LoVo (cell line): ENCODE data around the gene AIG1.
"Not testable (repeated sequence)": the region's sequence is repeated elsewhere in the genome, so short reads cannot be mapped to it uniquely, and the experiment has no call there.

Experiments
- DNase-seq: peaks from one replicate; pipeline ENCODE4 v3.0.0-alpha.2; 2016; ENCODE audit warnings: low spot score

The AIG1 gene

DNA sequence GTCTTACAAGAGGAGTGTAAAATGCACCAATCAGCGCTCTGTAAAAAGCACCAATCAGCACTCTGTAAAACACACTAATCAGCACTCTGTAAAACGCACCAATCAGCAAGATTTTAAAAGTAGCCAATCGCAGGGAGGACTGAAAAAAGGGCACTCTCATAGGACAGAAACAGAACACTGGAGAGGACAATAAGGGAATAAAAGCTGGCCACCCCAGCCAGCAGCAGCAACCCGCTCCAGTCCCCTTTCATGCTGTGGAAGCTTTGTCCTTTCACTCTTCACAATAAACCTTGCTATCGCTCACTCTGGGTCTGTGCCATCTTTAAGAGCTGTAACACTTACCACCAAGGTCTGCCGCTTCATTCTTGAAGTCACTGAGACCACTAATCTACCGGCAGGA lies 1.7 kb upstream of the AIG1 start:
- DNase-seq = peak; percentile 27

DNA sequence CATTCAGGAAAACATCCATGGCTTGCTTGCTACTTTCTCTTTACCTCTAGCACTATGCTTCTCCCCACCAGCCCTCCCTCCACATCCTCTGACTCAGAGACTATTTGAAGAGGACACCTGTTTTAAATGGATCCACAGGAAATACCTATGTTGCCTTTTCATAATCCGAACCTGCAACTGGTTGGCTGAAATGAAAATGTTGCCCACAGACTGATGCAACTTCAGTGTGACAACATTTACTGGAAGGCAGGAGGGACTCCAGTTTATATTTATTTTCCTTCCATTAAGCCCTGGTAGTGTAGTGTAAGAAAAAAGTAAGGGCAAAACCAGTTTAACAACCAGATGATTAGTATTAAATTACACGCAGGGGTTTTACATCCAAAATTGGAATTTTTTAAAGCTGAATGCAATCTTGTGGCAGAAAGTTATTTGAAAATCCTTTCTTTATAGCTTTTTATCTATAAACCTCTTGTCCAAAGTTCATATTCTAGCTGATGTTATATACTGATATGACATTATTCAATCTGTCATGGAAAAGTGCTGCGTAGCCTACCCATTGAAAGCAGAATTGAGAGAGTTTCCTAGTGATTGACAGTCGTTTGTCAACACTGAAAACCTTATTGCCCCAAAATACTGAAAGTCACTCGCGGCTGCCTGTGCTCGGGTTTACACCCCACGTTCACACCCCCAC lies 881 bp upstream of the AIG1 start:
- peak; percentile 76 for DNase-seq

GRCh38 chr6:143060354-143060805 lies 309 bp upstream of the AIG1 start:
- peak; percentile 88 for DNase-seq

DNA sequence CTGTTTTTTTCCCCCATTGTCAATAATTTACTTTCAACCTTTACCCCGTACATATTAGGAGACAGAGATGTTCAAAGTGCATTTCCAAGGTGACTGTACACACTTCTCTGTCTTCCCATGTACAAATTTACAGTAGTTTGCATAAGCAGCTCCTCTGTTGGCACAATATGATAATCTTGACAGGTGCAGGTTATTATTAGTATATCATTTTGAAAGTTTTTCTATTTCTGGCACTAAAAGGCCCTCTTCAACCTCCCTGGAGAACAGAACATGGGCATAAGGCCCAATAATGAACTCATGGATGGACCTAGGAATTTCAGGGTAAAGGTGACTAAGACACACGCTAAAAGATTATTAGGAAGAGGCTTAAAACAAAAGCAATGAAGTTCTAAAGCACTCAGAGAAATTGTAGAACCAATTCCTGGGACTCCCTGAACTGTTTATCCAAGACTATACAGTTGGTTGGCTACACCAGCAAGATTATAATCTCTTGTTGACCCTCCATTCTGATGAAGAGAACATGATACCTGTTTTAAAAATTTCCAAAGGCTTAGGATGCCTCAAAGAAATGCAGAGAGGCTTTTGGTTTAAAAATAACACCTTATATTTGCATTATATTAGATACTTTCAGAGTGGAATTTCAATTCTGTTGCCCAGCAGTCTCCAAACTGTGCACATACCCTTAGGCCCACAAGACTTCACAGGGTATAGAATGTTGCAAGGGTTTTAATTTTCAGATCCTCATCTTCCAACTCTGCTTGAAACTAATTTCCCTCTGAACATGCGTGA lies 1.1 kb downstream of the AIG1 start:
- no peak for DNase-seq

DNA sequence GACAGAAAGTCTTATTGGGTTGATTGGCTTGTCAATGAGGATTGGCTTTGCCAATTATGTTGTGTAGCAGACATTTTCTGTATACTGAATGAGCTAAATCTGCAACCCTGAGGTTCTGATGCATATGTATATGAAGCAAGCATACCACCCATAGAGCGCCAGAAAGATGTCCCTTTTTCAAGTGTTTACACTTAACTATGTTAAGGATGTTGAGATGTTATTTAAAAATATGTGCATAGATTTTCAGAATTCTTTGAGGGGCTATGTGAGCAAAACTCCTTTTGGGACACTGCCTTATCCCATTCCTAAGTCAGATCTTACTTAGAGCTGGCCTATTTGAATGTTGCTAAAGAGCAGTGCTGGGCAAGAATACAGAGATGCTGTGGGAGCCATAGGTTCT lies 1.9 kb downstream of the AIG1 start:
- no peak for DNase-seq

GRCh38 chr6:143063631-143064030 lies 2.9 kb downstream of the AIG1 start:
- no peak for DNase-seq

DNA sequence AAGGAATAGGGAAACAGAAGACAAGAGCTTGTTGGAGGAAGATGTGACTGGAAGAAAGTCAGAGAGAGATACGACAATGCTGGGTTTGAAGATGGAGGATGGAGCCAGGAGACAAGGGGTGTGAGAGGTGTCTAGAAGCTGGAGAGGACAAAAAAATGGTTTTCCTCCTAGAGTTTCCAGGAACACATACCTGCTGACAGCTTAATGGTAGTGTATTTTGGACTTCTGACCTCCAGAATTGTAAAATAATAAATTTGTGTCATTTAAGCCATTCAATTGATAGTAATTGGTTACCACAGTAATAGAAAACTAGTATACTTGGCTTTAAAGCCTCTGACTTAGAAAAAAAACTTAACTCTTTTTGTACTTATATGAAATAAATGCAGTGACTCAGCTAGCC lies 3.6 kb downstream of the AIG1 start:
- DNase-seq = no peak

DNA sequence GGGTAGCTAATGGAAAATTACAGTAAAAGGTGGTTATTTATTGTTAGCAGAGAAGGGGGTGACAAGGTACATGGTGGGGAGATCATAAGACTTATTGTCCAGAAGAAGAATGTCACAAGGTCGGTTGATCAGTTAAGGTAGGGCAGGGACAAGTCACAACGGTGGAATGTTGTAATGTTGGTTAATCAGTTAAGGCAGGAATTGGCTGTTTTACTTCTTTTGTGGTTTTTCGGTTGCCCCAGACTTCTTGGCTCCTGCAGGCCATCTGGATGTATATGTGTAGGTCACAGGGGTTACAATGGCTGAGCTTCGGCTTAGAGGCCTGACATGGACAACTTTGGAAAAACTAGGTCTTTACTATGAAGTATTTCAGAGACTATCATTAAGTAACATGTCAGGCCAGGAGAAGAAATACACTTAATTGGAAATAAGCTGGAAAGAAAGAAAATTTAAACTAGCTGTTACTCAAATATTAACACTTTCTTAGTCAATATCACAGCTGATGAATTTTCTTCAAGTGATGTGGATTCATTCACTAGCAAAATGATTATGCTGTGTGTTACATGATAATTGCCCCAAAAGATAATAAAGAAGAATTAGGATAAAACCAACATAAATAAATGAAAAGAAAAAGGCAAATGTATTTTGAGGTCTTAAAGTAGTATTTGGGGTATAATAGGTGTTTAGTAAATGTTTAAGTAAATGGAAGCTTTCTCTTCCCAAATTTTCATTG lies 4.4 kb downstream of the AIG1 start:
- DNase-seq = no peak

DNA sequence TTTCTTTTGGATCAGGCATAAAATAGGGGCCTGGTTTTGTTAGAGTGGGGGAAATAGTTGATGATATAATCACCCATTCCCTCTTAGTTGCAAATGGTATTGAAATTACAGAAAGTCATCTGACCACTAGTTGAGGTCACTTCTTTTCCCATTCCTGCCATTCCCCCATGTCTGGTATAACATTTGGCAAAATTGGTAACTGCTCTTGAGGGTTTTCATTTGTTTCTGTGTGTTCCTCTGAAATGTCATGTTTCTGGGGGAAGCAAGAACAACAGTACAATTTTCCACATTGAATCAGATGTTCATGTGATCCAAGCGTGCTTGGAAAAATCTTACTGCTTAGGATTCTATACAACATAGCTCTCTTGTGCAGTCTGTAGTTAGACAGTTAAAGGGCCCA lies 7.3 kb downstream of the AIG1 start:
- DNase-seq = no peak

GRCh38 chr6:143074101-143074500 lies 13.4 kb downstream of the AIG1 start:
- DNase-seq = no peak

DNA sequence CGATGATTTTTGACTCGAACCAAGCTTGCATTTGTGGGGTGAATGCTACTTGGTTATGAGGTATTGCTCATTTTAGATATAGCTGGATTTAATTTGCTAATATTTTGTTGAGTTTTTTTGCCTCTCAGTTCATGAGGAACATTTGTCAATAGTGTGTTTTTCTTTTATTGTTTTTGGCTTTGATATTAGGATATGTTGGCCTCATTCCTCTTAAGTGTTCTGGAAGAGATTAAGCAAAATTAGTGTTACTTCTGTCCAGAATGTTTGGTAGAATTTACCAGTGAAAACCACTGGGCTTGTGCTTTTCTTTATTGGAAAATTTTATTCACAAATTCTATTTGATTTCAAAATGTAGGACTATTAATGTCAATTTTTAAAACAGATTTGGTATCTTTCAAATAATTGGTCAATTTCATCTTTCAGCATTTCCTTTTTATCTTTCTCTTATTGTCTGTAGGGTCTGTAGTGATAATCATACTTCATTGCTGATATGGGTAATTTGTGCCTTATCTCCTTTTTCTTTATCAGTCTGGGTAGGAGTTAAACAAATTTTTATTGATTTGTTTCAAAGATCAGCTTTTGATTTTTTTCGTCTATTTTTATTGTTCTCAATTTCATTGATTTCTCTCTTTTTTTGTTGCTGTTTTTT lies 14.1 kb downstream of the AIG1 start:
- DNase-seq = no peak

GRCh38 chr6:143078468-143079324 lies 18.0 kb downstream of the AIG1 start:
- DNase-seq = no peak

GRCh38 chr6:143079325-143079640 lies 18.6 kb downstream of the AIG1 start:
- DNase-seq = no peak

GRCh38 chr6:143082274-143082673 lies 21.6 kb downstream of the AIG1 start:
- DNase-seq = not testable (repeated sequence)

DNA sequence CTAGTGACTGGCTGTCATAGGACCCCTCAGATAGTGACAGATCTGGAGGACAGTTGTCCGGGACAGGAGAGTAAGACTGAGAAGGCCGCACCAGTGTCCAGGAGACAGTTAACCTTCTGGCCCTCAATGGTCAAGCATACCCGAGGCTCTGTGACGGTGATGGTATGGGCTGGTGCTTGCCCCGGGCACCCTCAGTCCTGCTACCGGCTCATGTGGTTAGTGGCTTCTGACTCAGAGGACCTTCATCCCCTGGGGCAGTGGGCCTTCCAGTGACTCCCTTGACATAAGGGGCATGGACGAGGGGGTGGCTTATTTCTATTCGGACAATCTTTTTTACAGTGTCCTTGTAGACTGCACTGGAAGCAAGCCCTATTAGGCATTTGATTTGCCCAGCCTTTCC lies 23.3 kb downstream of the AIG1 start:
- not testable (repeated sequence) for DNase-seq

DNA sequence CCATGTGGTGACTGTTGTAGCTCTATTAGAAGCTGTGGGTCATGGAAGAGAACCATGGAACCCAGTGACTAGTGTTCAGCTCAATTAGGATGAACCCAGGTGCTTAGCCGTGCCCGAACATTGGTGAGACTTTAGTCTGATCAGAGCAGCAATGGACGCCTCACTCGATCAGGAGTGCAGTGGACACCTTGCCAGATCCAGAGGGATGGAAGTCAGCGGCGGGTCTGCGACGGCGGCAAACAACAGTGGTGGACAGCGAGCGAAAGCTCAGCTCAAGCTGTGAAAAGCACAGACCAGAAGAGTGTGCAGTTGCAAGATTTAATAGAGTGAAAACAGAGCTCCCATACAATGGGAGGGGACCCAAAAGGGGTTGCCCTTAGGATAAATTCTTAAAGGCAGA lies 26.6 kb downstream of the AIG1 start:
- DNase-seq = not testable (repeated sequence)

- DNase-seq = no peak
Observed at GRCh38 chr6:143087856-143088255, 27.2 kb downstream of the AIG1 start.

GRCh38 chr6:143090314-143091044 lies 29.8 kb downstream of the AIG1 start:
- DNase-seq = no peak

DNA sequence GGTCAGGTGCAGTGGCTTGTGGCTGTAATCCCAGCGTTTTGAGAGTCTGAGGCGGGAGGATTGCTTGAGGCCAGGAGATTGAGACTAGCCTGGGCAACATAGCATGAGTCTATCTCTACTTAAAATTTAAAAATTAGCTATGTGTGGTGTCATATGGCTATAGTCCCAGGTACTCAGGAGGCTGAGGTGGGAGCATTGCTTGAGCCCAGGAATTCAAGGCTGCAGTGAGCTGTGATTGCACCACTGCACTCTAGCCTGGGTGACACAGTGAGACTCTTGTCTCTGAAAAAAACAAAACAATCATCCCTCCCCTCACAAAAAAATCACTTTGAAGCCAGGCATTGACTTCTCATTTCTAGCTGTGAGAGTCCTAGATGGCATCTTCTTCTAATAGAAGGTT lies 32.1 kb downstream of the AIG1 start:
- no peak for DNase-seq

GRCh38 chr6:143093290-143093689 lies 32.6 kb downstream of the AIG1 start:
- DNase-seq = no peak

- no peak for DNase-seq
Observed at GRCh38 chr6:143096403-143096802, 35.7 kb downstream of the AIG1 start.
